Esophagus muscularis mucosa (tissue), 4 donors: ENCODE measurements around the gene FAM229A. TPM values are rescaled to one million over a fixed set of nuclear protein-coding genes. Genes with fewer than 3 reads are reported as not detected.

Source experiments
- DNase-seq: peaks from one replicate; pipeline ENCODE4 v3.0.0-alpha.2; 2017; ENCODE audit errors: extremely low spot score
- H3K27ac ChIP-seq, 4 donors: fragments of 200-600 bp; sonication (generic); replicated peaks in 1 of 4; 1 replicate in 3 of 4; 2 replicates in 1 of 4; pipeline ENCODE4 v1.5.1; 2016 to 2019; ENCODE audit warnings: mild to moderate bottlenecking in 1 of 4
- H3K27me3 ChIP-seq, 4 donors: fragments of 200-600 bp; sonication (generic); one replicate each; pipeline versions ENCODE4 v1.5.1 to v1.6.0; 2016 to 2019
- H3K36me3 ChIP-seq, 4 donors: fragments of 200-600 bp; sonication (generic); one replicate each; pipeline ENCODE4 v1.5.1; 2016 to 2019
- H3K4me1 ChIP-seq, 4 donors: fragments of 200-600 bp; sonication (generic); one replicate each; pipeline ENCODE4 v1.5.1; 2016 to 2019
- H3K4me3 ChIP-seq, 4 donors: fragments of 200-600 bp; sonication (generic); 1 replicate in 2 of 4; 2 replicates in 2 of 4; pipeline ENCODE4 v1.5.1; 2016 to 2019; ENCODE audit warnings: mild to moderate bottlenecking in 4 of 4, moderate library complexity in 1 of 4
- H3K9me3 ChIP-seq, 4 donors: fragments of 200-600 bp; sonication (generic); 1 replicate in 3 of 4; 2 replicates in 1 of 4; pipeline ENCODE4 v1.5.1; 2016 to 2019
- EP300 ChIP-seq: sonication (generic); formaldehyde crosslinking; IDR thresholded peaks from one replicate; pipeline ENCODE4 v1.6.1; 2017; ENCODE audit warnings: antibody characterized with exemption
- POLR2A ChIP-seq: fragments of 450-650 bp; IDR thresholded peaks from one replicate; pipeline ENCODE4 v1.6.1; 2017; ENCODE audit warnings: antibody characterized with exemption, moderate library complexity, mild to moderate bottlenecking, low read depth
- POLR2AphosphoS5 ChIP-seq, 2 donors: sonication (generic); formaldehyde crosslinking; IDR thresholded peaks; one replicate each; pipeline ENCODE4 v1.6.1; 2017; ENCODE audit warnings: antibody characterized with exemption in 2 of 2
- WGBS: methylation state at CpG from one replicate; pipeline ENCODE4 v1.1.5; 2018; 5-methylcytosine and 5-hydroxymethylcytosine counted together
- intact Hi-C: fragments of 100-400 bp; cut with DNase I; formaldehyde crosslinking; loops from one replicate; pipeline ENCODE4 v1.15.1; 2023
- total RNA-seq, 4 donors: library from RNA; depleted of rRNA; stranded (reverse); fragments of >200 nt; gene quantifications; one replicate each; pipeline versions ENCODE4 v1.1.0 to v1.2.1, GENCODE V29; 2016
- TF ChIP-seq, protein P1 (sequence below), 3 experiments: fragments of 200-600 bp in 2 of 3; fragments of 450-650 bp in 1 of 3; sonication (generic) in 2 of 3; IDR thresholded peaks; one replicate each; pipeline ENCODE4 v1.5.1; 2017 to 2019; ENCODE audit warnings: antibody characterized with exemption in 3 of 3, mild to moderate bottlenecking in 2 of 3, moderate library complexity in 1 of 3

The FAM229A gene
- total RNA-seq, 4 donors from 2014 or later: 1.3 to 8.7 (median 4.9) TPM

- H3K4me1 ChIP-seq: peaks cover 37 to 61% (median 49%) of the 10 kb centered on the region in 4 donors
- intact Hi-C loops: no loop called here
- H3K9me3 ChIP-seq: no peaks in the 10 kb centered on the region
- H3K4me3 ChIP-seq: no peak overlapping the region
- no peaks in the 10 kb centered on the region for H3K36me3 ChIP-seq
- TF ChIP-seq POLR2A (no peak), POLR2AphosphoS5 (IDR thresholded peaks at IDR 0.05) (peak in 1 of 2 donors; percentile 13)
- WGBS: 54% methylated on average over 6 of the region's 8 CpGs
- H3K27me3 ChIP-seq: no peaks in the 10 kb centered on the region
- H3K27ac ChIP-seq: peak overlapping the region in 2 of 4 donors; percentile 17 to 40
- DNase-seq: no peak
Observed at GRCh38 chr1:32349211-32349708, 13.0 kb downstream of the FAM229A start.

- WGBS: 80% methylated on average over 9 of the region's 9 CpGs
Observed at GRCh38 chr1:32346532-32347157, 15.6 kb downstream of the FAM229A start.

DNA sequence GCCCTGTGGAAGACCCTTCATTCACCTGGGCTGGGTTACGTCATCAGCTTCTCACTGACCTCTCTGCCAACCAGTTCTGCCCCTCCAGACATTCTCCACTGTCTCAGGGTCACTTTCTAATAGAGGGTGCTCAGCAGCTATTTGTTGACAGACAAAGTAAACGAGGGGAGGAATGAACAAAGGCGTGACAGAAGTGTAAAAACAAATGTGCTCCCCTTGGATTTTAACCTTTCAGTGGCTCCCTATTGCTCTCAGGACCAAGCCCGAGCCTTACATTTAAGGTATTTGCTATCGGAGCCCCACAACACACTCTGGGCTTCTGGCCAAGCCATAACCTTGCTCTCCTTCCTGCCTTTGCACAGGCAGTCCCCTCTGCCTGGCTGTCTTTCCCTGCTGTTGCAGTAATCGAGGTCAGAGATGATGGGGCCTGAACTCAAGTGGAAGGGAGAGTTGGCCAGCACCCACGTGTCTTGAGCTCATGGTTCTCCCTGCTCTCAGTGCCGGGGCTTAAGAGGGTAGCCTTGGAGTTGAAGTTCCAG is 16.9 kb downstream of the FAM229A start:
- intact Hi-C loops: no loop called here
- no peaks in the 10 kb centered on the region for H3K27me3 ChIP-seq
- WGBS: 45% methylated on average over 6 of the region's 8 CpGs
- H3K4me3 ChIP-seq: no peak overlapping the region
- no peaks in the 10 kb centered on the region for H3K9me3 ChIP-seq
- peaks cover 11 to 30% (median 15%) of the 10 kb centered on the region in 4 donors for H3K4me1 ChIP-seq
- no peak for DNase-seq
- no peaks in the 10 kb centered on the region for H3K36me3 ChIP-seq
- no peak overlapping the region for H3K27ac ChIP-seq
- TF ChIP-seq POLR2A: no peak
- no peak for TF ChIP-seq POLR2AphosphoS5 (IDR thresholded peaks at IDR 0.05)
- TF ChIP-seq, protein P1, sequence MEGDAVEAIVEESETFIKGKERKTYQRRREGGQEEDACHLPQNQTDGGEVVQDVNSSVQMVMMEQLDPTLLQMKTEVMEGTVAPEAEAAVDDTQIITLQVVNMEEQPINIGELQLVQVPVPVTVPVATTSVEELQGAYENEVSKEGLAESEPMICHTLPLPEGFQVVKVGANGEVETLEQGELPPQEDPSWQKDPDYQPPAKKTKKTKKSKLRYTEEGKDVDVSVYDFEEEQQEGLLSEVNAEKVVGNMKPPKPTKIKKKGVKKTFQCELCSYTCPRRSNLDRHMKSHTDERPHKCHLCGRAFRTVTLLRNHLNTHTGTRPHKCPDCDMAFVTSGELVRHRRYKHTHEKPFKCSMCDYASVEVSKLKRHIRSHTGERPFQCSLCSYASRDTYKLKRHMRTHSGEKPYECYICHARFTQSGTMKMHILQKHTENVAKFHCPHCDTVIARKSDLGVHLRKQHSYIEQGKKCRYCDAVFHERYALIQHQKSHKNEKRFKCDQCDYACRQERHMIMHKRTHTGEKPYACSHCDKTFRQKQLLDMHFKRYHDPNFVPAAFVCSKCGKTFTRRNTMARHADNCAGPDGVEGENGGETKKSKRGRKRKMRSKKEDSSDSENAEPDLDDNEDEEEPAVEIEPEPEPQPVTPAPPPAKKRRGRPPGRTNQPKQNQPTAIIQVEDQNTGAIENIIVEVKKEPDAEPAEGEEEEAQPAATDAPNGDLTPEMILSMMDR (IDR thresholded peaks at IDR 0.05): no peak

More at GRCh38 chr1:32346532-32347157, 15.6 kb downstream of the FAM229A start:
- no peak overlapping the region for H3K4me3 ChIP-seq
- peaks cover 18 to 40% (median 25%) of the 10 kb centered on the region in 4 donors for H3K4me1 ChIP-seq
- H3K9me3 ChIP-seq: no peaks in the 10 kb centered on the region
- intact Hi-C loops: no loop called here
- no peak for DNase-seq
- no peaks in the 10 kb centered on the region for H3K27me3 ChIP-seq
- no peaks in the 10 kb centered on the region for H3K36me3 ChIP-seq
- H3K27ac ChIP-seq: no peak overlapping the region
- TF ChIP-seq EP300: no peak
- no peak for TF ChIP-seq POLR2AphosphoS5 (IDR thresholded peaks at IDR 0.05)
- TF ChIP-seq POLR2A: no peak
- TF ChIP-seq, protein P1 (IDR thresholded peaks at IDR 0.05): no peak

GRCh38 chr1:32342704-32343103 is 19.6 kb downstream of the FAM229A start:
- intact Hi-C loops: no loop called here
- WGBS: 90% methylated on average over 10 of the region's 10 CpGs

GRCh38 chr1:32341971-32342370 is 20.3 kb downstream of the FAM229A start:
- Histone ChIP-seq H3K27ac (no peak overlapping the region), H3K36me3 (no peaks in the 10 kb centered on the region), H3K4me1 (peaks cover 14 to 31% (median 19%) of the 10 kb centered on the region in 4 donors), H3K9me3 (no peaks in the 10 kb centered on the region), H3K27me3 (no peaks in the 10 kb centered on the region), H3K4me3 (no peak overlapping the region)
- 87% methylated on average over 5 of the region's 5 CpGs for WGBS
- TF ChIP-seq EP300: no peak
- TF ChIP-seq POLR2A: no peak
- TF ChIP-seq POLR2AphosphoS5 (IDR thresholded peaks at IDR 0.05): no peak
- TF ChIP-seq, protein P1 (IDR thresholded peaks at IDR 0.05): no peak
- intact Hi-C loops: no loop called here
- no peak for DNase-seq

More at GRCh38 chr1:32342704-32343103, 19.6 kb downstream of the FAM229A start:
- Histone ChIP-seq H3K27ac (no peak overlapping the region), H3K4me1 (peaks cover 8 to 24% (median 12%) of the 10 kb centered on the region in 4 donors), H3K9me3 (no peaks in the 10 kb centered on the region), H3K36me3 (no peaks in the 10 kb centered on the region), H3K4me3 (no peak overlapping the region), H3K27me3 (no peaks in the 10 kb centered on the region)
- no peak for TF ChIP-seq EP300
- TF ChIP-seq, protein P1 (IDR thresholded peaks at IDR 0.05): no peak
- TF ChIP-seq POLR2A: no peak
- TF ChIP-seq POLR2AphosphoS5 (IDR thresholded peaks at IDR 0.05): no peak
- DNase-seq: no peak
